Activated CD8-positive, alpha-beta memory T cell treated with anti-CD3 and anti-CD28 coated beads, Interleukin-2, amount 50 U/mL, for 48 hours (primary cell): ENCODE data around the gene TEX14.
A peak's percentile ranks its signal among the peaks of the same experiment; 100 is the strongest.
"Not testable (repeated sequence)": the region's sequence is repeated elsewhere in the genome, so short reads cannot be mapped to it uniquely, and the experiment has no call there.

Experiments
- DNase-seq: peaks from one replicate; pipeline ENCODE4 v3.0.0-alpha.2; 2020

TEX14 gene

GRCh38 chr17:58595194-58595792 lies 96.6 kb downstream of the TEX14 start:
- no peak for DNase-seq

- no peak for DNase-seq
Measured at GRCh38 chr17:58593123-58593522, 98.7 kb downstream of the TEX14 start.

GRCh38 chr17:58591455-58591854 lies 100.4 kb downstream of the TEX14 start:
- no peak for DNase-seq

GRCh38 chr17:58590377-58590776 lies 101.5 kb downstream of the TEX14 start:
- no peak for DNase-seq

- peak; percentile 77 for DNase-seq
Measured at GRCh38 chr17:58587713-58588117, 104.1 kb downstream of the TEX14 start.

- DNase-seq, result no peak
Measured at GRCh38 chr17:58586009-58586644, 105.7 kb downstream of the TEX14 start.

GRCh38 chr17:58585554-58585953 lies 106.3 kb downstream of the TEX14 start:
- DNase-seq, result no peak

- no peak for DNase-seq
Measured at GRCh38 chr17:58583486-58583885, 108.4 kb downstream of the TEX14 start.

- not testable (repeated sequence) for DNase-seq
Measured at GRCh38 chr17:58582718-58583117, 109.1 kb downstream of the TEX14 start.

GRCh38 chr17:58580671-58581070 lies 111.2 kb downstream of the TEX14 start:
- DNase-seq, result no peak

GRCh38 chr17:58577696-58578095 lies 114.1 kb downstream of the TEX14 start:
- DNase-seq, result peak; percentile 59

- no peak for DNase-seq
Measured at GRCh38 chr17:58576679-58577367, 115.0 kb downstream of the TEX14 start.

- no peak for DNase-seq
Measured at GRCh38 chr17:58575511-58575910, 116.3 kb downstream of the TEX14 start.

- DNase-seq, result no peak
Measured at GRCh38 chr17:58574025-58574424, 117.8 kb downstream of the TEX14 start.

- DNase-seq, result no peak
Measured at GRCh38 chr17:58572846-58573245, 119.0 kb downstream of the TEX14 start.

- no peak for DNase-seq
Measured at GRCh38 chr17:58570758-58571157, 121.1 kb downstream of the TEX14 start.

- DNase-seq, result no peak
Measured at GRCh38 chr17:58569196-58569595, 122.6 kb downstream of the TEX14 start.

- no peak for DNase-seq
Measured at GRCh38 chr17:58568044-58568799, 123.6 kb downstream of the TEX14 start.

- DNase-seq, result no peak
Measured at GRCh38 chr17:58565389-58566311, 126.2 kb downstream of the TEX14 start.

- DNase-seq, result no peak
Measured at GRCh38 chr17:58564971-58565370, 126.9 kb downstream of the TEX14 start.

GRCh38 chr17:58564243-58564642 lies 127.6 kb downstream of the TEX14 start:
- no peak for DNase-seq

GRCh38 chr17:58560511-58560910 lies 131.3 kb downstream of the TEX14 start:
- no peak for DNase-seq
